GM04504 (cell line): ENCODE measurements around the gene TECR.
"Not testable (repeated sequence)": the region's sequence is repeated elsewhere in the genome, so short reads cannot be mapped to it uniquely, and the experiment has no call there.

ENCODE experiments used
- DNase-seq: peaks from one replicate; pipeline ENCODE4 v3.0.0-alpha.2; 2012; ENCODE audit warnings: low read depth

Gene TECR

GRCh38 chr19:14589433-14589832 lies 60.0 kb downstream of the TECR start:
- not testable (repeated sequence) for DNase-seq

DNA sequence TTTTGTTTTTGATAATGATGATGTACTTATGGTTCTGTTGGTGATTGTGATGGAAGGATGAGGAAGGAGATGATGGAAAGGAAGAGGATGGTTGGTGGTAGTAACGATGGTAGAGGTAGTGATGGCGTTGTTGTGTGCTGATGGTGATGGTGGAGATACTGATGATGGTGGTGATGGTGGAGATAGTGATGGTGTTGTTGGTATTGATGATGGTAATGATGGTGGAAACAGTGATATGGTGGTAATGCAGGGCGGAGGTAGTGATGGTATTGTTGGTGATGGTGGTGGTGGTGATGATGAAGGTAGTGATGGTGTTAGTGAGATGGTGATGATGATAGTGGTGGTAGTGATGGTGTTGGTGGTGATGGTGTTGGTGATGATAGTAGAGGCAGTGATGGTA lies 66.2 kb downstream of the TECR start:
- no peak for DNase-seq

DNA sequence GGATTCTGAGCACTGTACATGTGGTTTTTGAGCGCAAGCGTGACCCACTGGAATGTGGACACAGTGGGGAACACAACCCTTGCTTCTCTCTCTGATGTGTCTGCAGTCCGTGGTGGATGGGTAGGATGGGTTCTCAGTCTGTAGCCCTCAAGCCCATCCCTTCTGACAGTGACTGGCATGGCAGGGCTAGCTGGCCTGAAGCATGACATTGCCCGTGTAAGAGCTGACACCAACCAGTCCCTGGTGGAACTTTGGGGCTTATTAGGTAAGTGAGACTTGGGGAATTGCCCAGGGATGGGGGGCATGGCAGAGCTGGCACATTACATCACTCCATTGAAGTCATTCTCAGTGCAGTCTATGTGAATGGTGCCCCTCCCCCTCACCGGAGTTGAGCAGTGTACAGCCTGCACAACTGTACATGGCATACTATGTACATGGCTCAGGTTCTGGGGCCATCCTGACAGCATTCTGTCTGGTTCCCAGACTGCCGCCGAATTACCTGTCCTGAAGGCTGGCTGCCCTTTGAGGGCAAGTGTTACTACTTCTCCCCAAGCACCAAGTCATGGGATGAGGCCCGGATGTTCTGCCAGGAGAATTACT lies 70.3 kb downstream of the TECR start:
- no peak for DNase-seq

DNA sequence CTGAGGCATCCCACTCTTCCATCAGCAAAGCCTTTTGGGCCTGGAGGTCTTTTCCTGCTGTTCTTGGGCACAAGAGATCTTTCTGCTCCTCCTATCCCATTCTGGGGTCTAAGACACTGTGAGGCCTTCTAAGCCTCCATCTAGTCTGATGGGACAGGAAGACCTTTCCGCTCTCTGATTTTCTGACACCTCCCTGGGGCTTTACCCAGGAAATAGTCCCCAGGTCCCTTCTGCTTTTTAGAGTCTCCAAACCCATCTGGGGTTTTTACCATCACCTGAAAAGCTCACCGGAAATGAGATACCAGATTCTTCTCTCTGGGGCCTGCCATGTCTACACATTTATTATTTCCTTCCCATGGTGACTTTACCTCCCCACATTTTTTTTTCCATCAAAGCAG lies 74.6 kb downstream of the TECR start:
- no peak for DNase-seq

DNA sequence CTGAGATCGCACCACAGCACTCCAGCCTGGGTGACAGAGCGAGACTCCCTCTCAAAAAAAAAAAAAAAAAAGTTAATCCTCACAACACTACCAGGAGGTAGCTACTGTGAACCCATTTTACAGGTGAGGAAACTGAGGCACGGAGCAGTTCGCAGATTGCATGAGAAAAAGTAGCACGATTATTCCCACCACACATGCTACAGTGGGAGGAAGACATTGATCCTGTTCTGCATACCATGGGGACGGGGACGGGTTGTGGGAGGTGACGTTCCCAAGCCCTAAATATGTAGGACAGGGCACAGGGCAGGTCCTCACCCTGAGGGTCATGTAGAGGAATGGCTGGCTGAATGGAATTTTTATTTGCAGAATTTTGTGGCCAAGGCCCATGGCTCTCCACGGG lies 77.2 kb downstream of the TECR start:
- DNase-seq: no peak

GRCh38 chr19:14611051-14611450 lies 81.7 kb downstream of the TECR start:
- no peak for DNase-seq

DNA sequence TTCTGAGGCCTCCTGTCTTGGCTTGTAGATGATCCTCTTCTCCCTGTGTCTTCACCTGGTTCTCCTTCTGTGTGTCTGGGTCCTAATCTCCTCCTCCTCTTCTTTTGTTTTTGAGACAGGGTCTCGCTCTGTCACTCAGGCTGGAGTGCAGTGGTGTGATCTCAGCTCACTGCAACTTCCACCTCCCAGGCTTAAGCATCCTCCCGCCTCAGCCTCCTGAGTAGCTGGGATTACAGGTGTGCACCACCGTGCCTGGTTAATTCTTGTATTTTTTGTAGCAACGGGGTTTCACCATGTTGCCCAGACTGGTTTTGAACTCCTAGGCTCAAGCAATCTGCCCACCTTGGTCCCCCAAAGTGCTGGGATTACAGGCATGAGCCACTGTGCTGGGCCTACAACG lies 82.8 kb downstream of the TECR start:
- DNase-seq: not testable (repeated sequence)

- no peak for DNase-seq
Measured at GRCh38 chr19:14612657-14613056, 83.3 kb downstream of the TECR start.

- DNase-seq: not testable (repeated sequence)
Measured at GRCh38 chr19:14613399-14614098, 84.2 kb downstream of the TECR start.

GRCh38 chr19:14614099-14614412 lies 84.7 kb downstream of the TECR start:
- DNase-seq: no peak
